ENCODE results near the gene LPXN.

The LPXN gene

DNA sequence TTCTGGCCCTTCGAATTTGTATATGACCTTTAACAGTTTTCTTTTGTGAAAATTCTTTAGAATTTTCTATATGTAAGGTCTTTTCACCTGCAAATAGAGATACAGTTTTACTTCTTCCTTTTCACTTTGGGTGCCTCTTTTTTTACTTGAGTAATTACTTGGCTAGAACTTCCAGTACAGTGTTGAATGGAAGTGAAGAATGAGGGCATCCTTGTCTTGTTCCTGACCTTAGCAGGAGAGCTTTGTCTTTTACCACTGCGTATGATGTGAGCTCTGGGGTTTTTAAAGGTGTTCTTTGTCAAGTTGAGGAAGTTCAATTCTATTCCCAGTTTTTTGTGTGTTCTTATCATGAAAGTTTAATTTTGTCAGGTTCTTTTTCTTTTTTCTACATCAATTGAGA is 24.9 kb upstream of the LPXN start:
- Histone ChIP-seq H3K4me1 (ENCODE audit: insufficient read depth, low read length) (peaks cover 16% of the 10 kb centered on the region; the same call in 1 of the 2 replicates), H3K9ac (ENCODE audit: low read depth, low read length) (no peak overlapping the region), H3K4me3 (ENCODE audit: low read length) (no peak overlapping the region; the same call in 1 of the 2 replicates), H3K27me3 (ENCODE audit: insufficient read depth, low read length) (no peaks in the 10 kb centered on the region), H3K27ac (ENCODE audit: low read length) (no peak overlapping the region), H3K9me3 (ENCODE audit: insufficient read depth, low read depth, low read length) (no peaks in the 10 kb centered on the region), H3K36me3 (ENCODE audit: insufficient read depth, low read depth, low read length) (peaks cover 9% of the 10 kb centered on the region; the same call in 1 of the 2 replicates)

DNA sequence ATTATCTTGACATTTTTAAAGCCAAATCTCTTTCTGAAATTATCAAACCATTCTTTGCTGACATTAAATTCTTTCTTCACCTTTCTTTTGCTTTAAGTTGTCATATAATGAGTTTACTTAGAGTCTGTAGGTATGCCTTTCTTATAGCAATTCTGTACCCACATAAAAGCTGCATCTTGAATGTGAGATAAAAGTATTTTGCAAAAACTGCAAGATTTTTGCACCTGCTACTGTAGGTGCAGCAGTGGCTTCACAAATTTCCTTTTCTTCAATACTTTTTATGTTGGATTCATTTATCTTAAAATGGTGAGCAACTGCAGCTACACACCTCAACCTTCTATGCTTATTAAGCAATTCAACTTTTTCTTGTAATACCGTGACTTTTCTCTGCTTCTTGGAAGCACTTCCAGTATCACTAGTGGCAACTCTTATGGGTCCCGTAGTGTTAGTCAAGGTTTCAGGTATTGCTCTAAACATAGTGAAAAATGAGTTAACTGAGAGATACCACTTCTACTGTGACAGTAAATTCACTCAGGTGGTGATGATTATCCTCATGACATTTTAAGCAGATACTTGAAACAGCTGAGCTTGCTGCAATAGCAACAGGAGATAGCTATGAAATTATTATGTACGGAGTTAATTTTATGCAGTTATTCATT is 22.0 kb upstream of the LPXN start:
- Histone ChIP-seq H3K4me3 (ENCODE audit: low read length) (no peak overlapping the region), H3K27me3 (ENCODE audit: insufficient read depth, low read length) (no peaks in the 10 kb centered on the region), H3K27ac (ENCODE audit: low read length) (no peak overlapping the region), H3K9me3 (ENCODE audit: insufficient read depth, low read depth, low read length) (no peaks in the 10 kb centered on the region), H3K36me3 (ENCODE audit: insufficient read depth, low read depth, low read length) (peaks cover 20% of the 10 kb centered on the region; the same call in 1 of the 2 replicates), H3K9ac (ENCODE audit: low read depth, low read length) (no peak overlapping the region), H3K4me1 (ENCODE audit: insufficient read depth, low read length) (peaks cover 16% of the 10 kb centered on the region; the same call in 1 of the 2 replicates)

DNA sequence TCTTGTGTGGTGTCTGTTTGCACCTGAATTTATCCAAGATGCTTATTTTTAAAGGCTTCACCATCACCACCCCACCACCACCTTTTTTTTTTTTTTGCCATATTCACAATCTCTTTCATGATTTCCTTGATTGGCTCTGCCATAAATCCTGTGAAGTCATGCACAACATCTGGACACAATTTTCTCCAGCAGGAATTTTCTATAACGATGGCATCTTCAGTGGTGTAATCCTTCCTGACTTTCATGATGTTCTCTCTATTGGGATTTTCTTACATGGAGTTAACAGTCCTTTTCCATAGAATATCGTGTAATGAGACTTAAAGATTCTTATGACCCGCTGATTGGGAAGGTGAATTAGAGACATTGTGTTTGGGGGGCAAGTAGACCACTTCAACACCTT is 21.0 kb upstream of the LPXN start:
- H3K9ac ChIP-seq (ENCODE audit: low read depth, low read length) = no peak overlapping the region
- H3K4me3 ChIP-seq (ENCODE audit: low read length) = no peak overlapping the region
- H3K27me3 ChIP-seq (ENCODE audit: insufficient read depth, low read length) = no peaks in the 10 kb centered on the region
- H3K36me3 ChIP-seq (ENCODE audit: insufficient read depth, low read depth, low read length) = peaks cover 27% of the 10 kb centered on the region; the same call in 1 of the 2 replicates
- no peaks in the 10 kb centered on the region for H3K9me3 ChIP-seq (ENCODE audit: insufficient read depth, low read depth, low read length)
- no peak overlapping the region for H3K27ac ChIP-seq (ENCODE audit: low read length)
- H3K4me1 ChIP-seq (ENCODE audit: insufficient read depth, low read length) = peaks cover 16% of the 10 kb centered on the region; the same call in 1 of the 2 replicates

DNA sequence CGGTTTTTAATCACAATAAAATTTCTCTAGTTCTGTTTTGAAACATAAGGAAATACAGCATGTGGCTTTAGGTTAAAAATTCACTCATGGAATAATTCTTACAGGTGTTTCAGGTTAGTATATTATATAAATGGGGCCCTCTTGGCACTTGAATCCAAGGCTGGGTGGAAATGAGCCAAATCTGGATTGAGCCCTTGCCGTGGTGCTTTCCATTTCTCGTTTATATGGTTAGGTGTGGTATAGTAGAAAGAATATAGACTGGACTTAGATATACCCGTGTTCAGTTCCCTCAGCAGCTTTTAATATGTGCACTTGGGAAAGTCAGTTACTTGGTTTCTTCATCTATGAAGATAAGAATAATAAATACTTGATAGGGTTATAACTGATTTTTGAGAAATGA is 19.2 kb upstream of the LPXN start:
- no peaks in the 10 kb centered on the region for H3K27me3 ChIP-seq (ENCODE audit: insufficient read depth, low read length)
- no peak overlapping the region for H3K9ac ChIP-seq (ENCODE audit: low read depth, low read length)
- peaks cover 6% of the 10 kb centered on the region; the same call in 1 of the 2 replicates for H3K4me1 ChIP-seq (ENCODE audit: insufficient read depth, low read length)
- no peak overlapping the region for H3K4me3 ChIP-seq (ENCODE audit: low read length)
- H3K9me3 ChIP-seq (ENCODE audit: insufficient read depth, low read depth, low read length) = no peaks in the 10 kb centered on the region
- no peak overlapping the region for H3K27ac ChIP-seq (ENCODE audit: low read length)
- peaks cover 38% of the 10 kb centered on the region; the same call in 1 of the 2 replicates for H3K36me3 ChIP-seq (ENCODE audit: insufficient read depth, low read depth, low read length)

DNA sequence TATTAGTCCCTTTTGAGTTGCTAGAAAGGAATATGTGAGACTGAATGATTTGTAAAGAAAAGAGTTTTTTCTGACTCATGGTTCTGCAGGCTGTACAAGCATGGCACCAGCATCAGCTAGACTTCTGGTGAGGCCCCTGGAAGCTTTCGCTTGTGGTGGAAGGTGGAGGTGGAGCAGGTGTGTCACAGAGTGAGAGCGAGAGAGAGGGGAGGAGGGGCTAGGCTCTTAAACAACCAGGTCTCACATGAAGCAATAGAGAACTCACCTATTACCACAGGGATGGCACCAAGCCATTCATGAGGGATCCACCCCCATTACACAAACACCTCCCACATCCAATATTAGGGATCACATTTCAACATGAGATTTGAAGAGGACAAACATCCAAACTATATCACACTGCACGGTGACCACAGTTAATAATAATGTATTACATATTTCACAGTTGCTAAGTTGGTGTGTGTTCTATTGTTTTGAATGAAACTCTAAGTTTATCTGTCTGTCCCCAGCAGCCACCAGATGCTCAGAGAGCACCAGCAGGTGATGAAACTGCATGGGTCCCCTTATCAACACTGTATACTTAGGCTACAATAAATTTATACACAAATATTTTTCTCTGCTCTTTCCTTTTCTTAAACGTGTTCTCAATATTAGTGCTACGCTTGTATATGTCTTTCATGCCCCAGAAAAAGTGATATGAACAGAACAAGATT is 17.3 kb upstream of the LPXN start:
- Histone ChIP-seq H3K27me3 (ENCODE audit: insufficient read depth, low read length) (no peaks in the 10 kb centered on the region), H3K4me3 (ENCODE audit: low read length) (no peak overlapping the region), H3K36me3 (ENCODE audit: insufficient read depth, low read depth, low read length) (peaks cover 37% of the 10 kb centered on the region; the same call in 1 of the 2 replicates), H3K9me3 (ENCODE audit: insufficient read depth, low read depth, low read length) (no peaks in the 10 kb centered on the region), H3K4me1 (ENCODE audit: insufficient read depth, low read length) (no peaks in the 10 kb centered on the region), H3K9ac (ENCODE audit: low read depth, low read length) (no peak overlapping the region), H3K27ac (ENCODE audit: low read length) (no peak overlapping the region)

DNA sequence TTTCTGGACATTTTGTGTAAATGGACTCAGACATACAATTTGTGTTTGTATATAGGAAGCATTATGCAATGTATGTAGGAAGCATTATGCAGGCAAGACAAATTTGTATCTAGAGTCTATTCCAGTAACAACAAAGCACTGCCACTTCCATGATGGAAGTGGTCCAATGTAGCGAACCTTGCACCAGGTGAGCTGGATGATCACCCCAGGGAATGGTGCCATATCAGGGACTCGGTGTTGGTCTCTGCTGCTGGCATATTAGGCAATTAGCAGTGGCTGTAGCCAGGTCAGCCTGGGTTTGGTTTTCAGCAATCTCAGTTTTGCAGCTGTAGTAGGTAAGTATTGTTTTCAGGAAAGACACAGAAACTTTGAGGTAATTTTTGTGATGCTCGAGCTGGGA is 16.0 kb upstream of the LPXN start:
- Histone ChIP-seq H3K27ac (ENCODE audit: low read length) (no peak overlapping the region), H3K4me3 (ENCODE audit: low read length) (no peak overlapping the region), H3K9ac (ENCODE audit: low read depth, low read length) (no peak overlapping the region), H3K9me3 (ENCODE audit: insufficient read depth, low read depth, low read length) (no peaks in the 10 kb centered on the region), H3K27me3 (ENCODE audit: insufficient read depth, low read length) (no peaks in the 10 kb centered on the region), H3K36me3 (ENCODE audit: insufficient read depth, low read depth, low read length) (peaks cover 47% of the 10 kb centered on the region), H3K4me1 (ENCODE audit: insufficient read depth, low read length) (no peaks in the 10 kb centered on the region)

DNA sequence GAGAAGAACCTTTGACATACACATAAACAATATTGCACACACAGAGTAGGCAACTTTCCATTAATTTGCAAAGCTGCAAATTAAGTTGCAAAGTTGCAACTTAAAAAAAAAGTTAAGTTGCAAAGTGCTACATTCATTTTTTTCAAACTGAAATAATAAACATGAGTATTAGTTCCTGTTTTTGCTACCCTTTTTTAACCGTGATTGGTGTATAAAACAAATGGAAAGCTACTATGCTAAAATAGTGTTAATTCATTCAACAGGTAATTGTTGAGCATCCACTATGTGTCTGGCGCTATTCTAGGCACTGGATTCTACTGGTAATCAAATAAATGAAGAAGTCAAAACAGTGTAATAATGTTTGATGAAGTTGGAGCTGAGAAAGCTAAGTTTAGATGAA is 11.3 kb upstream of the LPXN start:
- H3K4me1 ChIP-seq (ENCODE audit: insufficient read depth, low read length) = no peaks in the 10 kb centered on the region
- H3K4me3 ChIP-seq (ENCODE audit: low read length) = no peak overlapping the region
- H3K9me3 ChIP-seq (ENCODE audit: insufficient read depth, low read depth, low read length) = no peaks in the 10 kb centered on the region
- peaks cover 48% of the 10 kb centered on the region for H3K36me3 ChIP-seq (ENCODE audit: insufficient read depth, low read depth, low read length)
- no peak overlapping the region for H3K27ac ChIP-seq (ENCODE audit: low read length)
- H3K9ac ChIP-seq (ENCODE audit: low read depth, low read length) = no peak overlapping the region
- no peaks in the 10 kb centered on the region for H3K27me3 ChIP-seq (ENCODE audit: insufficient read depth, low read length)

DNA sequence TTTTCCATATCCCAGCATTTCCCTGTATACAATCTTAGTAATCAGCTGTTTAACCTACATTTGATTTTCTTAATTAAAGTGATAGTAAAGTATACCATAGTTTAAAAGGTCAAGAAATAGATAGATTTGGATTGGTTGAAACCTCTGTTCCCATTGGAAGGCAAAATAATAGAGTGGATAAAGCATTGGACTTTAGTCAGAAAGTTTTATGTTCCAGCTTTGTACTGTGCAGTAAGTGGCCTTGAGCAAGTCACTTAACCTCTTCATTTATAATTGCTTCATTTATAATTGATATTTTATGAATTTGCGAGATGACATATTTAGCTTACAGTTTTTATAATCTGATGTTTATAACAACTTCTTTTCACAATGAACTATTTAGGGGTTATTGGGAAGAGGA is 6.8 kb upstream of the LPXN start:
- no peak overlapping the region for H3K9ac ChIP-seq (ENCODE audit: low read depth, low read length)
- H3K27me3 ChIP-seq (ENCODE audit: insufficient read depth, low read length) = no peaks in the 10 kb centered on the region
- no peak overlapping the region for H3K27ac ChIP-seq (ENCODE audit: low read length)
- no peak overlapping the region for H3K4me3 ChIP-seq (ENCODE audit: low read length)
- peaks cover 36% of the 10 kb centered on the region for H3K36me3 ChIP-seq (ENCODE audit: insufficient read depth, low read depth, low read length)
- H3K9me3 ChIP-seq (ENCODE audit: insufficient read depth, low read depth, low read length) = no peaks in the 10 kb centered on the region
- H3K4me1 ChIP-seq (ENCODE audit: insufficient read depth, low read length) = peaks cover 11% of the 10 kb centered on the region; the same call in 1 of the 2 replicates

DNA sequence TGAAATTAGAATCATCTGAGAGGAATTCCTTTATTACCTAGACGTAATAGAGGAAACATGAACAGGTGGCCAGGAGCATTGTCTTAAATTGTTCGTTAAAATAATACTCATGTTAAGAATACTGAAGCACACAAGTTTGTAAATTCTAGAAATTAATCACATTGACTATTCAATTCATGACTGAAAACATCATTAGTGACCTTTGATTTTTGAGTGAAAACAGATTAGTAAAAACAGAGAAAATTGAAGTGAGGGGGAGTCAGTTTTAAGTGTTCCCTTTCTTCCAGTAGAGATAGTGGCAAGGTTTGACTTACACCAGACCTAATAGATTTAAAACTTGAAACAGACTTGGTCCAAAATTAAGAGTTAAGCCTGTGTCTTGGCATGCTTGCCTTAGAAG is 4.7 kb upstream of the LPXN start:
- peak overlapping the region; percentile 72 for H3K27ac ChIP-seq (ENCODE audit: low read length)
- peak overlapping the region; percentile 96 for H3K4me3 ChIP-seq (ENCODE audit: low read length)
- peaks cover 11% of the 10 kb centered on the region; the same call in 1 of the 2 replicates for H3K4me1 ChIP-seq (ENCODE audit: insufficient read depth, low read length)

DNA sequence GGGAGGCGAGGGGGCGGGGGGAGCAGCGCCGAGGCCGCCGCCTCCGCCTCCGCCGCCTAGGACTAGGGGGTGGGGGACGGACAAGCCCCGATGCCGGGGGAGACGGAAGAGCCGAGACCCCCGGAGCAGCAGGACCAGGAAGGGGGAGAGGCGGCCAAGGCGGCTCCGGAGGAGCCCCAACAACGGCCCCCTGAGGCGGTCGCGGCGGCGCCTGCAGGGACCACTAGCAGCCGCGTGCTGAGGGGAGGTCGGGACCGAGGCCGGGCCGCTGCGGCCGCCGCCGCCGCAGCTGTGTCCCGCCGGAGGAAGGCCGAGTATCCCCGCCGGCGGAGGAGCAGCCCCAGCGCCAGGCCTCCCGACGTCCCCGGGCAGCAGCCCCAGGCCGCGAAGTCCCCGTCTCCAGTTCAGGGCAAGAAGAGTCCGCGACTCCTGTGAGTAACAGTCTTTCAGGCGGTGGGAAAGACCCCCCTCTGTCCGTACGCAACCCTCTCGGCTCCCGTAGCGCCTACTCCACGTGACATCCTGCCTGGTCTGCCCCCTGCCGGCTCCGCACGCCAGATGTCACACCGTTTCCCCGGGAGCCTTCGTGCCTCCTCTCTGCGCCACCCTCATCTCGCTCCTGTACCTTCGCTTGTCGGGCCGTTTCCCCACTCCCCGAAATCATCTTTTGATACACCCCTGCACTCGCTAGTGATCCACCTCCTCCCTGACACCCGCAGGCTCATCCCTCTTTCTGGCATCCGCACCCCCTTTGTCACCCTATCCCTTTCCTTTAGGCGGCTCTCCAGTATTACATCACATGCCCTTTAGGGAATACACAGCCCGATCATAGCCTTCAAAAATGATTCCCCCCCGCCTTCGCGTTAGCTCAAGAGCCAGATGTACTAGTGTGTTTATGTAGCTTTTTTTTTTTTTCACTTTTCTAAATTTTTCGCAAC is 3.8 kb upstream of the LPXN start:
- Histone ChIP-seq H3K9ac (ENCODE audit: low read depth, low read length) (peak overlapping the region; percentile 93), H3K27ac (ENCODE audit: low read length) (peak overlapping the region; percentile 72), H3K4me1 (ENCODE audit: insufficient read depth, low read length) (peaks cover 11% of the 10 kb centered on the region; the same call in 1 of the 2 replicates), H3K9me3 (ENCODE audit: insufficient read depth, low read depth, low read length) (no peaks in the 10 kb centered on the region), H3K4me3 (ENCODE audit: low read length) (peak overlapping the region; percentile 96), H3K36me3 (ENCODE audit: insufficient read depth, low read depth, low read length) (peaks cover 7% of the 10 kb centered on the region), H3K27me3 (ENCODE audit: insufficient read depth, low read length) (no peaks in the 10 kb centered on the region)

More for the DNA sequence above, 4.7 kb upstream of the LPXN start:
- Histone ChIP-seq H3K36me3 (ENCODE audit: insufficient read depth, low read depth, low read length) (peaks cover 15% of the 10 kb centered on the region), H3K9ac (ENCODE audit: low read depth, low read length) (peak overlapping the region; percentile 93), H3K27me3 (ENCODE audit: insufficient read depth, low read length) (no peaks in the 10 kb centered on the region), H3K9me3 (ENCODE audit: insufficient read depth, low read depth, low read length) (no peaks in the 10 kb centered on the region)

DNA sequence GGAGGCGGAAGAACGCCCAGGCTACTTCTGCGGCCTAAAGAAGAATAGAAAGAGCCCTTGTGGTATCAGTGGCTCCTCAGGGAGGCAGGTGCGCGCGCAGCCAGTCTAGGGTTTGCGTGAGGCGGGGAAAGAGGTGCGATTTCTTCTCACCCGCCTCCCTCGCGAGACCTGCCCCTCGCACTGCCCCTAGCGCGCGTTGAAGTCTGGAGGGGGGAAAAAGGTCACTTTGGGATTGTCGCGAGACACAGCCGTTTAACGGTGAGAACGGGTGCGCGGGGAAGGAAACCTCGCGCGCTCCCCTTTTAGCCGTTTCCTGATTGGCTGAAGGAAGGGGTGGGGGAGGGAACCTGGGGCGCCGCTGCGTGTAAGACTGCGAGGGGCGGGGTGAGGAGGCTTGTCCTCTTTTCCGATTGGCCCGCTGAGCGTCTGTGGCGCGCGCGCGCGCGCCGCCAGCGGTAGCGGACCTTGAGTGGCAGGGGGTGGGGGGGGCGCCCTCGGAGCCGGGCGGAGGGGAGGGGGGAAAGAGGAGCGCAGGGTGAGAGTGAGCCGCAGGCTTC is 3.1 kb upstream of the LPXN start, which contains the start of gene ZFP91:
Gene ZFP91 (plus strand): TSS at position 429 of the 557 bp plus-strand sequence. CDS start 219 bp downstream, outside the sequence.
- Histone ChIP-seq H3K36me3 (ENCODE audit: insufficient read depth, low read depth, low read length) (peaks cover 7% of the 10 kb centered on the region), H3K9ac (ENCODE audit: low read depth, low read length) (peak within 1 kb of the TSS; percentile 100), H3K4me1 (ENCODE audit: insufficient read depth, low read length) (peaks cover 11% of the 10 kb centered on the region; the same call in 1 of the 2 replicates), H3K9me3 (ENCODE audit: insufficient read depth, low read depth, low read length) (no peaks in the 10 kb centered on the region), H3K4me3 (ENCODE audit: low read length) (peak within 1 kb of the TSS; percentile 97), H3K27ac (ENCODE audit: low read length) (peak within 1 kb of the TSS; percentile 93), H3K27me3 (ENCODE audit: insufficient read depth, low read length) (no peaks in the 10 kb centered on the region)
